Activated CD4-positive, alpha-beta T cell treated with anti-CD3 and anti-CD28 coated beads, Interleukin-2, amount 10 ng/mL, durations not matched to agents 7 days and 5 days (primary cell): ENCODE measurements around the gene SYMPK. TPM values are rescaled to one million over a fixed set of nuclear protein-coding genes. Genes with fewer than 3 reads are reported as not detected.

Experiments used
- CTCF ChIA-PET: fragments of 350-600 bp; sonication (Branson Sonifier 250); formaldehyde crosslinking; loops from one replicate; lab custom pipeline; 2021; ENCODE audit warnings: antibody characterized with exemption; lab: Charles Lee
- POLR2A ChIA-PET: fragments of 350-600 bp; sonication (Branson Sonifier 250); formaldehyde crosslinking; loops from one replicate; lab custom pipeline; 2021; ENCODE audit warnings: antibody characterized with exemption; lab: Charles Lee
- DNase-seq: peaks from one replicate; pipeline ENCODE4 v3.0.0-alpha.2; 2020
- H3K27ac Mint-ChIP-seq: one replicate; pipeline ENCODE4 v1.8.0; 2021; ENCODE audit warnings: mild to moderate bottlenecking, moderate library complexity, mixed read lengths
- H3K27me3 Mint-ChIP-seq: one replicate; pipeline ENCODE4 v1.8.0; 2021; ENCODE audit warnings: mixed read lengths
- H3K36me3 Mint-ChIP-seq: one replicate; pipeline ENCODE4 v1.8.0; 2021; ENCODE audit warnings: low read depth, mixed read lengths
- H3K4me1 Mint-ChIP-seq: one replicate; pipeline ENCODE4 v1.8.0; 2021; ENCODE audit warnings: mixed read lengths
- H3K4me3 Mint-ChIP-seq: one replicate; pipeline ENCODE4 v1.8.0; 2021; ENCODE audit warnings: mild to moderate bottlenecking, moderate library complexity, mixed read lengths
- H3K9me3 Mint-ChIP-seq: one replicate; pipeline ENCODE4 v1.8.0; 2021; ENCODE audit warnings: mixed read lengths
- total RNA-seq, 2 experiments: library from RNA; stranded (reverse); gene quantifications; one replicate each; pipeline ENCODE4 v1.2.3, GENCODE V29; 2021

SYMPK gene
- total RNA-seq, 2 experiments from 2014 or later = 91.0 to 98.0 TPM

DNA sequence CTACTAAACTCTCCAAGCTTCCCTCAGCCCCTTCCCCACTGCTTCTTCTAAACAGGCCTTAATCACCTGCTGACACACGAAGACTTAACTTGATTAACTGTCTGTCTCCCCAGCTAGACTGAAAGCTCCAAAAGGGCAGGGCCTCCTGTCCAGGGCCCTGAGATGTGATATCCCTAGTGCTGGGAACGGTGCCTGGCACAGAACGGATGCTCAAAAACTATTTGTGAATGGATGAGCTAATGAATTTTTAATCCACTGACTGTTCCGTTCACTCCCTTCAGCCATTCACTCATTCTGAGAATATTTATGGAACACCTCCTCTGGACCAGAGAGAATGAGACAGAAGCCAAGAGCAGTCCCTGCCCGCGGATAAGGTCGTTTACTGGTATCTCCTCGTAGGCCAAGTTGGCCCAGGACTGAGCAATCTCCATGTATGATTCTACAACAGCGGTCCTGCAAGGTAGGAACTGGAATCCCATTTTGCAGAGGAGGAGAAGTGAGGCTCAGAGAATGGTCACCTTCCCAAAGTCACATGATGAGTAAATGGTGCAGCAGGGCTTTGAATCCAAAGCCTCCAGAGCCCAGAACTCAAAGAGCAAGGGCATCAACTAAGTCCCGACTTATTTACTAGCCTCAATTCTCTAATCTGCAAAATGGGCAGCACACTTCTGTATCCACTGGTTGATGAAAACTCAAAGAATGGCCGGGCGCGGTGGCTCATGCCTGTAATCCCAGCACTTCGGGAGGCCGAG is 73.7 kb downstream of the SYMPK start:
- Mint-ChIP-seq H3K9me3 (no peaks in the 10 kb centered on the region), H3K4me3 (no peak overlapping the region), H3K27me3 (peaks cover 29% of the 10 kb centered on the region), H3K4me1 (peaks cover 30% of the 10 kb centered on the region), H3K27ac (no peak overlapping the region), H3K36me3 (peaks cover 32% of the 10 kb centered on the region)
- DNase-seq = no peak
- ChIA-PET POLR2A (no interaction called here), CTCF (interaction anchor here (0.7 to 5.1 kb wide), 4 partner anchors 10 to 977 kb away, joined by 3 to 34 read pairs (median 6); partner anchors contain the start of gene SIX5)

DNA sequence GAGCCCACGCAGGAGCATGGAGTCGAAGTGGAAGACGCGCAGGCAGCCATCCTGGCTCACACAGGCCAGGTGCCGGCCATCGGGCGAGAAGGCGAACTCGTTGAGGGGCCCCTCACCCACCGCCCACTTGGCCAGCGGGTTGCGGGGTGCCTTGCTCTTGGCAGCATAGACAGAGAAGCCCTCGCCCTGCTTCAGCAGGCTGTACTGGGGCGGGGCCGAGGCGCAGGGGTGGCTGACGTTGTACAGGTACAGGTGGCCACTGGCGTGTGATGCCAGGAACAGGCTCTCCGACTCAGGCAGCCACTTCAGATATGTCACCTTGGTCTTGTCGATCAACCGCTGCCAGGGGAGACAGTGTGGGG is 76.4 kb downstream of the SYMPK start:
- CTCF ChIA-PET = interaction anchor here (0.9 to 1.6 kb wide), 3 partner anchors 12 to 30 kb away, joined by 3 to 4 read pairs (median 4); partner anchors contain the start of gene SIX5
- Mint-ChIP-seq H3K4me1 (peaks cover 12% of the 10 kb centered on the region), H3K36me3 (peaks cover 30% of the 10 kb centered on the region), H3K4me3 (no peak overlapping the region), H3K27me3 (peaks cover 18% of the 10 kb centered on the region), H3K27ac (no peak overlapping the region), H3K9me3 (no peaks in the 10 kb centered on the region)
- POLR2A ChIA-PET = no interaction called here
- DNase-seq = no peak

DNA sequence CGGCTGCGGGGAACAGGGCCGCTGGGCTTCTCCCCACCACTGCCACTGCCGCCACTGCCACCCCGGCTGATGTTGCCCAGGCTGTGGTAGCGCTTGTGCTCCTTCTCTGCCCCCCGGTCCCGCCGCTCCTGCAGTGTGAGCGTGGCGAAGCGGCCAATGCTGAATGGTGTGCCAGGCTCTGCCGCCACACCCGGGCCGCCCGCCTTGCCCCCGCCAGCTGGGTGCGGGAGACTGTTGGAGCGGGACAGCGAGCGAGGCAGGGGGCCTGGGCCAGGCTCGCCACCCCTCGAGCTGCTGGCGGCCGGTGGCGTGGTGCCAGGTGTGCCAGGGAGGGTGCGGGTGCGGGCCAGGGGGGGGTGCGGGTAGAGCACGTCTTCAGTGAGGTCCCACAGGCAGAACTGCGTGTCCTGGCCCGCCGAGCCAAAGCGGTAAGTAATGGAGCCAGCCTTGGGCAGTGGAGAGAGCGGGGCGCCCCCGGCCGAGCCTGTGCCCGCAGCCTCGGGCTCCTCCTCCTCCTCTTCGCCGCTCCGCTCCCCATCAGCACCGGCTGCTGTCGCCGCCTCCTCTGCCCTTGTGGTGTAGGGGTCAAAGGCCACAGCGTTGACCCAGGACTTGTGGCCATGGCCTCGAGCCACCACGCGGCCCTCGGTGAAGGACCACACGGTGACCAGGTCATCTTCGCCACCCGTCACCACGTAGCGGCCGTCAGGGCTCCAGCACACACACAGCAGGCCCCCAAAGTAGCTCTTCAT is 77.0 kb downstream of the SYMPK start:
- H3K4me1 Mint-ChIP-seq = peaks cover 6% of the 10 kb centered on the region
- no peak overlapping the region for H3K27ac Mint-ChIP-seq
- POLR2A ChIA-PET = no interaction called here

DNA sequence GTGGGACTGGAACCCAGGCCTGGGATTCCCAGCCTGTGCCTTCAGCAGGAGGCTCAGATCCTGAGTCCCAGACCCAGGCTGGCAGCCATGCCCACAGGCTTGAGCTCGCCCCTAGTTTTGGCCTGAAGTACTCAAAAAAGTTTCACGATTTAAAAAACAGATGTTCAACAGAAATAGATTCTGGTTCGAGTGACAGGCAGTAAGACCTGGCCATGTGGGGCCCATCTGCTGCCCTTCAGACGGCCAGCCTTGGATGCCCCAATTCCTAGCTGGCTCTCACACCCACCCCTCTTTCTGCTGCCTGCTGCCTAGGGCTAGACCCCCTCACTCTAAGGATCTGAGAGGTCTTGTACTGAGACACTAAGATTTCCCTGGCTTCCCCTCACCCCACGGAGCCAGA is 77.8 kb downstream of the SYMPK start:
- Mint-ChIP-seq H3K27me3 (peaks cover 27% of the 10 kb centered on the region), H3K4me1 (no peaks in the 10 kb centered on the region), H3K9me3 (no peaks in the 10 kb centered on the region), H3K27ac (no peak overlapping the region), H3K4me3 (no peak overlapping the region), H3K36me3 (peaks cover 28% of the 10 kb centered on the region)
- CTCF ChIA-PET = interaction anchor here (0.7 to 0.9 kb wide), 2 partner anchors 14 to 29 kb away, joined by 3 read pairs; no protein-coding TSS in a partner anchor
- POLR2A ChIA-PET = interaction anchor here (0.6 kb wide), 1 partner anchor 28 kb away, joined by 3 read pairs; no protein-coding TSS in a partner anchor
- DNase-seq = no peak

More for the DNA sequence above, 77.0 kb downstream of the SYMPK start:
- H3K36me3 Mint-ChIP-seq = peaks cover 30% of the 10 kb centered on the region
- no peak overlapping the region for H3K4me3 Mint-ChIP-seq
- CTCF ChIA-PET = interaction anchor here (1.6 kb wide), 1 partner anchor 31 kb away, joined by 4 read pairs; no protein-coding TSS in a partner anchor
- H3K9me3 Mint-ChIP-seq = no peaks in the 10 kb centered on the region
- DNase-seq = no peak
- peaks cover 20% of the 10 kb centered on the region for H3K27me3 Mint-ChIP-seq

DNA sequence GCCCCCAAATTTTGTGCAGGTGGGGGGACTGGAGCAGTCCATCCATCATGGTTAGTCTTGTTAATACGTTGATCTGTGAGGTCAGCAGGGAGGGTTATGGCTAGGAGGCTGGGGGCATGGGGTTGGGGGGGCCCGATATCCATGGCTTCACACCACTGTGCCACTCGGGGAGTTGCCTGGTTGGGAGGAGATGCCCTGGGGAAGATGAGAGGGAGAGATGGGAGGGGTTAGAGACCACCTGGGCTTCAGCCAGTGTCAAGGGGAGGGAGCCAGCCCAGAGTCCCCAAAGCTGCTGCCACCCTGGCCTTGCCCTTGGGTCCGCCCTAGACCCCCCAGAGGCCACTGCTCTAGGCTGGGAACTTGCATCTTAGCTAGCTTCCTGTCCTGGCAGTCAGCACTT is 78.9 kb downstream of the SYMPK start:
- ChIA-PET POLR2A (no interaction called here), CTCF (interaction anchor here (2.6 kb wide), 1 partner anchor 14 kb away, joined by 9 read pairs; no protein-coding TSS in a partner anchor)
- no peak for DNase-seq
- Mint-ChIP-seq H3K4me1 (peaks cover 8% of the 10 kb centered on the region), H3K27ac (no peak overlapping the region), H3K9me3 (no peaks in the 10 kb centered on the region), H3K36me3 (peaks cover 23% of the 10 kb centered on the region), H3K27me3 (peaks cover 31% of the 10 kb centered on the region), H3K4me3 (no peak overlapping the region)

DNA sequence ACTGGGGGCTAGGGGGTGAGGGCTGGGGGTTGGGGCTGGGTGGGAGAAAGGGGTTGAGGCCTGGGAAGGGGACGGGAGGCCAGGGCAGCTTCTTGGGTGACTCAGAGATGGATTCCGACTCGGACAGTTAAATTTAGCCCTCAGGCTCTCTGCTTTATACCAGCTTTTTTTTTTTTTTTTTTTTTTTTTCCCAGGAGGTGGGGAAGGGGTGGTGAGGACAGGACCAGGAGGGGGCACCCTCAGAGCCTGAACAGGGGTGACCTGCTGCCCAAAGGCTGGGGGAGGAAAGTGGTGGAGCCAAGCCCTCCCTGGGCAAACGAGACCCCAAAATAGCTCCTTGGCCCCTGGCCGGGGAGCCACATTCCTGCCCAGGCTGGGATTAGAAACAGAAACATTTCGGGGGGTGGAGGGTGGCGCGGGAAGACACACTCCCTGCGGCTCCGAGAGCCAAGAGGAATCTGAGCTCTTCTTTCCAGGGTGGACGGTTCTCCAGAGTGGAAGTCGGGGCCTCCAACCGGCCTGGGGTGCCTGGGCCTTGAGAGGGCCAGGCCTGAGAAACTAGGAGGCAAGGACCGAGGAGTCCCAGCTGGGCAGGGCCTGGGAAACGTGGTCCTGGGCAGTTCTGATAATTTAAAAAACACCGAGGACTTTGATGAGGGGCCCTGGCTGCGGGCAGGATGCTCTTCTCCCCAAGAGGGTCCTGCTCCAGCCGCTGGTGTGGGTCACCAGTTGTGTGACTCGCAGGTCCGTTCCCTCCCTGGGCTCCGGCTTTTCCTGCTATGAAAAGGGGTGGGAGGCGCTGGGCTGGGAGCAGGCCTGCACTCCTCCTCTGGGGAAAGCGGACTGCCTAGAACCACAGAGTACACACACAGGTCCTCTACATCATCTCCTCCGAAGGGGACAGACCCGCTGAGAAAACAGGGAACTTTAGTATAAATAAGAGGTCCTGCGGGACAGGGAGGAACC is 79.8 kb downstream of the SYMPK start:
- peaks cover 25% of the 10 kb centered on the region for H3K27me3 Mint-ChIP-seq

DNA sequence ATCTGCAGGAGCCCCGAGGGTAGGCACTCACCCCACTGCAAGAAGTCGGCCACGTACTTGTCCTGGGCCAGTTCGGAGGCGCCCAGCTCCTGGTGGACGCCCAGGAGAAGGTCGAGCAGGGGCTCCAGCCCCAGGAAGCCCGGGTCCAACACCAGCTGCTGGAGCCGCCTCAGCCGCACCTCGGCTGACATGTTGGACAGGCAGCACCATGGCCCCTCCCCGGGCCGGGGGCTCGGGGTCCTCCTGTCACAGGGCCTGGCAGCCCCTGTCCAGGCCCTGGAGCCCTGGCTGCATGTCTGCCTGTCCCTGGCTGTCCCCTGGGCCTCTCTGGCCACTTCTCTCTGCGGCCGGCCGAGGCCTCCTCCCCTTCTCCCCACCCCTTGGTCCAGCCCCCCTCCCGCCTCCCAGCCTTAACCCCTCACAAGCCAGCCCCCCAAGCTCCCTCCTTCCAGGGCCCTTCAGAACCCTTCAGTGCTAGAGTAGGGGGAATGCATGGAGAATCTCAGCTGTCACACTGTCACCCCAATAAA is 80.7 kb downstream of the SYMPK start, which contains the start of gene DMPK:
DMPK (minus strand) TSS at position 329 of the 530 bp plus-strand sequence; CDS start at position 191, 138 bp downstream.
- Mint-ChIP-seq H3K27ac (no peak within 1 kb of the TSS), H3K36me3 (peaks cover 12% of the 10 kb centered on the region), H3K27me3 (peaks cover 17% of the 10 kb centered on the region), H3K4me1 (peaks cover 15% of the 10 kb centered on the region), H3K9me3 (no peaks in the 10 kb centered on the region), H3K4me3 (no peak within 1 kb of the TSS)
- DNase-seq = no peak
- ChIA-PET CTCF (interaction anchor here (1.5 to 3.0 kb wide), 3 partner anchors 12 to 34 kb away, joined by 7 to 9 read pairs (median 9); partner anchors contain the start of gene SIX5), POLR2A (no interaction called here)

More for the DNA sequence above, 79.8 kb downstream of the SYMPK start:
- H3K4me1 Mint-ChIP-seq = peaks cover 15% of the 10 kb centered on the region
- H3K27ac Mint-ChIP-seq = no peak overlapping the region
- H3K9me3 Mint-ChIP-seq = no peaks in the 10 kb centered on the region
- POLR2A ChIA-PET = no interaction called here
- H3K36me3 Mint-ChIP-seq = peaks cover 17% of the 10 kb centered on the region
- no peak overlapping the region for H3K4me3 Mint-ChIP-seq
- DNase-seq = no peak
- CTCF ChIA-PET = interaction anchor here (1.5 to 3.0 kb wide), 3 partner anchors 13 to 34 kb away, joined by 7 to 9 read pairs (median 9); partner anchors contain the start of gene SIX5

DNA sequence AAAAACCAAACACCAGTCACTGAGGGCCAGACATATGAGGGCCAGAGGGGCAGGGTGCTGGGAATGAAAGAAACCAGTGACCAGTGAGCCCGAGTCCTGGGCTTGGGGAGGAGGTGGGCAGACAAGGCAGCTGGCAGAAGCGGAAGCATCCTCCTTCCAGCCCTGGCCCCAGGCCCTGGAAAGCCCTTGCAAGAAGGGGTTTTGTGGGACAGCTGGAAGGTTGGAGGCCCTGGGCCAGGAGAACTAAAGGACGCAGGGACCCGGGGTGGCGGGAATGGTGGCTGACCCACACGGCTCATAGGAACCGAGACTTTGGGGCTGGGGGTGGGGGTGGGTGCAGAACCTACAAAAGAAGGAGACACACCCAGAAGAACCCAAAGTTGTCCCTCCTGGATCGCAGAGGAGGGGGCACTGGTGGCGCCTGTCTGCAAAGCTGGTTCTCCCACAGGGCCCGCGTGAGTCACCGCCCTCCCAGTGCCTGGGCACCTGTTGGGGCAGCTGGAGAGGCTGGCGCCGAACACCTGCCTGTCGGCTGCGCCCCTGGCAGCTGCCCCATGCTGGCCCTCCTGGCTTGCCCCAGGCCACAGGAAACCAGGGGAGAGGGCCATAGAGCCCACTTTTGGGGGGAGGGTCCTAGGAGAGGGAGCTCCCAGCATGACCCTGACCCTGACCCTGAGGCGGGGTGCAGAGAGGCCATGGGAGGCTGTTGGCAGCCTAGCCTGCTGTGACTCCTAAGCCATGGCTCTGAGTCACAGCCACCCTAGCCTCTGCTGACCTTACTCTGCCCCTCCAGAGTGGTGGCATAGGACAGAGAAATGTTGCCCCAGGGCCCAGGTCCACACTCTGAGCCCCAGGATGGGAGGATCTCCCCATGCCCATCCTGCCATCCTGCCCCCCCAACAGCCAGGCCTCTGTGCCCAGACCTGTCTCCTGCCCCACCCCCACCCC is 81.5 kb downstream of the SYMPK start:
- Mint-ChIP-seq H3K4me1 (peaks cover 15% of the 10 kb centered on the region), H3K27me3 (peaks cover 17% of the 10 kb centered on the region), H3K4me3 (no peak overlapping the region), H3K36me3 (peaks cover 11% of the 10 kb centered on the region), H3K27ac (no peak overlapping the region), H3K9me3 (no peaks in the 10 kb centered on the region)
- no peak for DNase-seq
- ChIA-PET CTCF (interaction anchor here (0.7 to 3.0 kb wide), 4 partner anchors 11 to 35 kb away, joined by 3 to 9 read pairs (median 5); partner anchors contain the start of gene SIX5), POLR2A (no interaction called here)

DNA sequence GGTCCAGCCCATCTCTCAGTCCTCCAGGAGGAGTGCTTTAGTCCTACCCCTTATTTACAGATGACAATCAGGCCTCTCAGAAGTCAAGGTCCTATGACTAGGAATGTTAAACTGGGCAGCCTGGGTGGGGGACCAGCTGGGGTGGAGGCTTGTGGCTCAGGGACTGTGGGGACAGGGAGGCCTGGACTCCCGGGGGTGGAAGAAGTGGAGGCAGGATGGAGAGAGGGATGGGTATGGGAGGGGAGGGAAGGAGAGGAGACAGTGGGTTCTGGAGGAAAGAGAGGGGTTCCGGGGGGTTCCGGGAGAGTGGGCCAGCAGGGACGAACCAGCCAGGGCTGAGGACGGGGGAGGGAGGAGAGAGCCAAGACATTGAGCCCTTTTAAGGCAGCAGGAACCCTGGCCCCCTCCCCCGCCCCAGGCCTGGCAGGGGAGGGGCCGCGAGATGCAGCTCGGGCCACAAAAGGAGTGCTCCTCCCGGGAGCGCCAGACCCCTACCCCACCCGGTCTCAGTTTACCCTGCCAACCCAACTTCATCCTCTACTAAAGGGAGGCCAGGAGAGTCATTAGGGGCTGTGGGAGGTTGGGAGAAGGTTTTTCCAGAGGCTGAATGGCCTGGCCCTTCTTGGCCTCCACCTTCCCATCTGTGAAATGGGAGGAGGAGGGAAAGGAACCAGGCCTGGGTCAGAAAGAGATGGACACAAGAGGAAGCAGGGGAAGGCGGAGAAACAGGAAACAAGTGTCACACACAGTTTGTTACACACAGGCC is 82.3 kb downstream of the SYMPK start:
- Mint-ChIP-seq H3K9me3 (no peaks in the 10 kb centered on the region), H3K27me3 (peaks cover 17% of the 10 kb centered on the region), H3K36me3 (peaks cover 9% of the 10 kb centered on the region), H3K4me1 (peaks cover 15% of the 10 kb centered on the region), H3K4me3 (no peak overlapping the region), H3K27ac (no peak overlapping the region)
- POLR2A ChIA-PET = interaction anchor here (0.5 kb wide), 1 partner anchor 11 kb away, joined by 3 read pairs; the partner anchor contains the start of gene SIX5
- DNase-seq = no peak
- CTCF ChIA-PET = interaction anchor here (0.6 to 3.0 kb wide), 4 partner anchors 10 to 36 kb away, joined by 3 to 7 read pairs (median 4); partner anchors contain the start of gene SIX5

DNA sequence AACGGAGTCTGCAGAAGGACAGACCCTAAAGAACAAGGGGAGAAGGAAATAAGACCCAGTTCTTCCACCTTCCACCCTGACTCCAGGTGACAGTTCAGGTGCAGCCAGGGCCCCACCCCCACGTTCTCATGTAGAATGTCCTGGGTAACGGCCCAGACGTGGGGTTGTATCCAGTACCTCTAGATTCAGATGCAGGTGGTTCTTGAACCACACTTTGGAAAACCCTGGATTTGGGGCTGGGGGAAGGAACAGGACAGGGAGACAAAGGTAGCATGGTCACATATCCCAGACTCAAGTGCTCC is 82.8 kb downstream of the SYMPK start:
- H3K4me3 Mint-ChIP-seq = no peak overlapping the region
- no peak for DNase-seq
- ChIA-PET CTCF (no interaction called here), POLR2A (interaction anchor here (0.5 kb wide), 1 partner anchor 11 kb away, joined by 3 read pairs; the partner anchor contains the start of gene SIX5)
- peaks cover 17% of the 10 kb centered on the region for H3K27me3 Mint-ChIP-seq
- H3K4me1 Mint-ChIP-seq = peaks cover 15% of the 10 kb centered on the region
- H3K27ac Mint-ChIP-seq = no peak overlapping the region
- H3K36me3 Mint-ChIP-seq = peaks cover 9% of the 10 kb centered on the region
- H3K9me3 Mint-ChIP-seq = no peaks in the 10 kb centered on the region
